Right lobe of liver (tissue), 4 donors: Measurements from ENCODE around the gene TRIP10.

Experiments
- CTCF ChIP-seq, 4 donors: fragments of 200-600 bp in 3 of 4; fragments of 450-650 bp in 1 of 4; IDR thresholded peaks; one replicate each; pipeline versions ENCODE4 v1.5.1 to v1.8.0; 2016 to 2022; ENCODE audit warnings: antibody characterized with exemption in 4 of 4, mild to moderate bottlenecking in 2 of 4
- POLR2A ChIP-seq: fragments of 450-650 bp; IDR thresholded peaks from one replicate; pipeline ENCODE4 v1.6.1; 2017; ENCODE audit warnings: antibody characterized with exemption, mild to moderate bottlenecking
- donor health status: DM: no; HTN: no; CAD: no.
- donor health status: DM: no; HTN: no; CAD: no.
- donor health status: DM: no; HTN: yes; CAD: no.

GRCh38 chr19:6729573-6730152 lies 9.8 kb upstream of the TRIP10 start:
- TF ChIP-seq CTCF (IDR thresholded peaks at IDR 0.05) (no peak), POLR2A (no peak)
